ENCODE results near the gene TSR1.

GRCh38 chr17:2336852-2337543, 741 bp upstream of the TSR1 start, which contains the start of gene SGSM2:
- TF ChIP-seq CTCF (IDR thresholded peaks at IDR 0.05 in 4 of 5, conservative IDR thresholded peaks at IDR 0.05 in 1 of 5) (no peak), POLR2A (IDR thresholded peaks at IDR 0.05) (no peak)
